ENCODE measurements around the gene KIDINS220. TPM values are rescaled to one million over a fixed set of nuclear protein-coding genes. Genes with fewer than 3 reads are reported as not detected.

KIDINS220 gene
- 10 to 100 TPM; 33.1 to 33.2 TPM for total RNA-seq
- polyA plus RNA-seq = 25.6 TPM

DNA sequence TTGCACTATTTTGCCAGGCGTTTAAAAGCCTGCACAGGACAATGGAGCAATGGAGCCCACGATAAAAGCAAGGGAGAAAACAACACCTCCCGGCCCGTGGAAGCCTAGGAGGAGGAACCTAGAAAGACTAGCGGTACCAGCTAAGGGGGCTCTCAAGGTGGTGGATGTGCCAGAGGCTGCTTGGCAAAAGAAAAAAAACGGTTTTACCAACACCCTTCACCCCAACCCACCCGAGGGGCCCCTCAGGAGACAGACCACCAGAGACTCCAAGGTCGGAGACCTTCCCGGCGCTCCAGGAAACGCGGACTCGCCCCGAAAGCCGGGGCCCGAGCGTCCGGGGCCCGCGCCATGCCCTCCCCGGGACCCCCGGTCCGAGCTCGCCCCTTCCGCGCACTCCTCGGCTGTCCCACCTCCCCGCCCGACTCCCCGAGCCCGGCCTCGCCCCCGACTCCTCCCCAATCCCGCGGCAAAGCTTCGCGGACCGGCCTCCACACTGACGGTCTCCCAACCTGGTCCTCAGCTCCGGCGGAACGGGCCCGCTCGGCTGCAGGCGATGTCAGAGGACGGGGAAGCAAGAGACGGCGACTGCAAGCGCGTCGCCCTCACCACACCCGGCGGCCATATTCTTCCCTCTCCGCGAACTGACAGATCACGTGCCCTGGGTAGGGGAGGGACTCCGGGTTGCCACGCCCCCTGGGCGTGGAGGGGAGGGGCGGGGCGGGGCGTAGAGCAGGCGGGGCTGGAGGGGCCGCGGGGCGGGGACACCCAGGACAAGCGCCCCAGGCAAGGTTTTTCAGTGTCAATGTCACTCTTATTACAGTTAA, at the start of gene KIDINS220:
KIDINS220 (minus strand) TSS at position 643 of the 824 bp plus-strand sequence. CDS start 10,520 bp downstream, outside the sequence.
- H3K4me3 ChIP-seq (ENCODE audit: low read length) = peak within 1 kb of the TSS; percentile 57
- POLR2A ChIA-PET = interaction anchor here (0.6 to 0.7 kb wide), 2 partner anchors 1417 to 1975 kb away, joined by 3 read pairs; partner anchors contain the start of gene PDIA6

DNA sequence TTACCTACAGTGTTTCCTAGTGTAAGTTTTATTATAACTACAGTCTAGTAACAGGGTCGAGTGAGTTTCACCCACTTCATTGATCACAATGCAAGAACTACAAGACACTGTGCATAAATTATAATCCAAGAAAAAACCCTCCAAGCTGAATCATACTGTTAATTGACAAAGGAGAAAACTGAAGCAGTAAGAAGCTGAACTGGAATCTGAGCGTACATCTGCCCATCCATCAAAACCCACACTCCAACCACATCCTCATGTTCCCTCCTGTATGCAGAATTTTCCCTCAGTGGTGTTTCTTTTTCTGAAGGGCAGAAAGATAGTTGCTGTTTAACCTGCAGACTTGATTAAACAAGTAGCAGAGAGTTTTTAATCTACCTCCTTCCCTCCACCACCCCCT, 49.5 kb upstream of the KIDINS220 start:
- Histone ChIP-seq H3K4me3 (ENCODE audit: low read length) (no peak overlapping the region), H3K27me3 (ENCODE audit: insufficient read depth, low read length, poor library complexity, severe bottlenecking) (no peaks in the 10 kb centered on the region), H3K27ac (ENCODE audit: low read depth, low read length) (no peak overlapping the region), H3K4me1 (ENCODE audit: insufficient read depth, low read length) (no peaks in the 10 kb centered on the region), H3K9me3 (ENCODE audit: low read length) (no peaks in the 10 kb centered on the region), H3K36me3 (ENCODE audit: insufficient read depth, low read length) (no peaks in the 10 kb centered on the region)
- peaks cover 3 to 5% of the 10 kb centered on the region in 2 donors for H3K27me3 Mint-ChIP-seq
- H3K4me1 Mint-ChIP-seq = no peaks in the 10 kb centered on the region
- ChIA-PET POLR2A (no interaction called here), CTCF (no interaction called here)
- no peak for DNase-seq
- peaks cover 0 to 3% (median 0%) of the 10 kb centered on the region in 5 donors for H3K9me3 Mint-ChIP-seq
- H3K36me3 Mint-ChIP-seq = no peaks in the 10 kb centered on the region
- H3K27ac Mint-ChIP-seq = no peak overlapping the region
- H3K4me3 Mint-ChIP-seq = no peak overlapping the region

More for the DNA sequence above, at the start of gene KIDINS220:
- Mint-ChIP-seq H3K27ac (peak within 1 kb of the TSS; percentile 88 to 99 (median 98)), H3K4me1 (peaks cover 56 to 68% (median 57%) of the 10 kb centered on the region in 3 donors), H3K27me3 (peaks cover 1 to 5% of the 10 kb centered on the region in 2 donors), H3K36me3 (peaks cover 0 to 9% (median 0%) of the 10 kb centered on the region in 3 donors), H3K4me3 (peak within 1 kb of the TSS; percentile 99 to 100 (median 100)), H3K9me3 (no peaks in the 10 kb centered on the region)
- CTCF ChIA-PET = no interaction called here
- no peaks in the 10 kb centered on the region for H3K27me3 ChIP-seq (ENCODE audit: insufficient read depth, low read length, poor library complexity, severe bottlenecking)
- H3K4me1 ChIP-seq (ENCODE audit: insufficient read depth, low read length) = peaks cover 36% of the 10 kb centered on the region
- H3K27ac ChIP-seq (ENCODE audit: low read depth, low read length) = peak within 1 kb of the TSS; percentile 64
- no peaks in the 10 kb centered on the region for H3K36me3 ChIP-seq (ENCODE audit: insufficient read depth, low read length)
- H3K9me3 ChIP-seq (ENCODE audit: low read length) = no peaks in the 10 kb centered on the region
- peak; percentile 75 to 90 (median 79) for DNase-seq

DNA sequence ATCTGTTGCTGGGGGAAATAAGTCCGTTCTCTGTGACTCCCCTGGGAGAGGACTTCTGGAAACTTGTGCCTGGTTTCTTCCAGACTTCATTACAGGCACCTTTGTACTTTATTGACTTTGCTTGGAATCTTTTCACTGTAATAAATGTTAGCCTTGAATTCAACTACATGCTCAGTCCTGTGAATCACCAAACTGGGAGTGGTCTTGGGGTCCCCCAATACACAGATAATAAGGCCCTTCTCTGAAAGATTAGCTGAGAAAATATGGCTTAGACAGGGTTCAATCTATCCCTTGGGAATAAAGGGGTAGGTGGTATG, 48.7 kb upstream of the KIDINS220 start:
- H3K36me3 ChIP-seq (ENCODE audit: insufficient read depth, low read length) = no peaks in the 10 kb centered on the region
- Mint-ChIP-seq H3K4me1 (no peaks in the 10 kb centered on the region), H3K27ac (no peak overlapping the region), H3K36me3 (peaks cover 0 to 4% (median 0%) of the 10 kb centered on the region in 3 donors), H3K9me3 (peaks cover 0 to 3% (median 0%) of the 10 kb centered on the region in 5 donors), H3K27me3 (peaks cover 3 to 5% of the 10 kb centered on the region in 2 donors), H3K4me3 (no peak overlapping the region)
- no peaks in the 10 kb centered on the region for H3K4me1 ChIP-seq (ENCODE audit: insufficient read depth, low read length)
- H3K27ac ChIP-seq (ENCODE audit: low read depth, low read length) = no peak overlapping the region
- no peak overlapping the region for H3K4me3 ChIP-seq (ENCODE audit: low read length)
- H3K27me3 ChIP-seq (ENCODE audit: insufficient read depth, low read length, poor library complexity, severe bottlenecking) = no peaks in the 10 kb centered on the region
- no peaks in the 10 kb centered on the region for H3K9me3 ChIP-seq (ENCODE audit: low read length)
- DNase-seq = no peak
- POLR2A ChIA-PET = no interaction called here
- CTCF ChIA-PET = no interaction called here

DNA sequence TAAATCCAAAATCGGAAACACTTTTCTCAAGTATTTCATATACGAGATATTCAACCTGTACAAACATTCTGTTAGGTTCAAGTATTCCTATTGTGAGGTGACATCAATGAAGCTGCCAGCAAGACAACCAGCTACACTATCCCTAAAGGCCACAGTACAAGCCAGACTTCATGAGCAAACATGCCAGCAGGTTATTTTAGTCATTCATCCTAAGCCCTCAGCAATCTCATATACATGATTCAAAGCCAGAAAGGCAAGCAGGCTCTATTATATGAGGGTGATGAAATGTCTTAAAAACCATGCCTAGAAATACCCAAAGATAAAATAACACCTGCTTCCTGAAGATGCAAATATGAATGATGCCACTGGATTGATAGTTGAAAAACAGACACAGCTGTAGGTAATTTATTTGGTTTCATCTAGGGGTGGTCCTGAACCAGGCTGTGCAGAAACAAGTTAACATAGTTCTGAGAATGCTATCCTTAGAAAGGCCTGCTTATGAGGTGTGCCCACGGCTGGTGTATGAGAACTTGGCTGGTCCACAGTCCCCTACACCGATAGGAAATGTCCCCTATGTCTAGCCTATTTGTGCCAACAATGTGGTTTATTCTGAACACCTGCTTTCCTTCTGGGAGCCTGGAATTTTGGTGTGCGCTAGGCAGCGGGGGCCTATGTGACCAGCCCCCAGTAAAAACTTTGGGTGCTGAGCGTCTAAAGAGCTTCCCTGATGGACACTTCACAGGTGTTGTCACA, 48.2 kb upstream of the KIDINS220 start:
- no peaks in the 10 kb centered on the region for H3K27me3 ChIP-seq (ENCODE audit: insufficient read depth, low read length, poor library complexity, severe bottlenecking)
- no peaks in the 10 kb centered on the region for H3K4me1 ChIP-seq (ENCODE audit: insufficient read depth, low read length)
- Mint-ChIP-seq H3K4me3 (no peak overlapping the region), H3K4me1 (no peaks in the 10 kb centered on the region), H3K36me3 (peaks cover 0 to 4% (median 0%) of the 10 kb centered on the region in 3 donors), H3K9me3 (peaks cover 0 to 3% (median 0%) of the 10 kb centered on the region in 5 donors), H3K27me3 (peaks cover 3 to 8% of the 10 kb centered on the region in 2 donors), H3K27ac (no peak overlapping the region)
- no peaks in the 10 kb centered on the region for H3K9me3 ChIP-seq (ENCODE audit: low read length)
- H3K4me3 ChIP-seq (ENCODE audit: low read length) = no peak overlapping the region
- CTCF ChIA-PET = no interaction called here
- no peak overlapping the region for H3K27ac ChIP-seq (ENCODE audit: low read depth, low read length)
- no peak for DNase-seq
- H3K36me3 ChIP-seq (ENCODE audit: insufficient read depth, low read length) = no peaks in the 10 kb centered on the region
- POLR2A ChIA-PET = no interaction called here

DNA sequence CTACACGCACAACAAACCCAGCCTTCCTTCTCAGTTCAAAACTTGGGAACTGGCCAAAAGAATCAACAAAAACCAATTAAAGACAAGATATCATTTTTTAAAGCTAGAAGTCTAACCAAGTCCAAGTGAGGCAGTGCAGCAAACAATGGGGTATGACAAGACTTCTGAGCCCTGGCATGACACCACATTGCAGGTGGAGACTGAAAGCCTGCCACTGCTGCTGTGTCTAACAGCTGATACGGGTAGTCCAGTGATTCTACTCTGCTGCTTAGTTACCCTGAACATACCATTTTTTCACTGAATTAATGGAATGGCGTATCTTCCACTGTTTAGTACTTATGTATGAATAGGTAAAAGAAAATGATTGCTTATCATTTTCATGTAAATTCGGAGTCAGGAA, 47.4 kb upstream of the KIDINS220 start:
- Mint-ChIP-seq H3K36me3 (peaks cover 0 to 4% (median 2%) of the 10 kb centered on the region in 3 donors), H3K27me3 (peaks cover 10 to 14% of the 10 kb centered on the region in 2 donors), H3K4me3 (no peak overlapping the region), H3K9me3 (peaks cover 0 to 3% (median 0%) of the 10 kb centered on the region in 5 donors), H3K4me1 (no peaks in the 10 kb centered on the region), H3K27ac (no peak overlapping the region)
- H3K4me3 ChIP-seq (ENCODE audit: low read length) = no peak overlapping the region
- DNase-seq = no peak
- H3K4me1 ChIP-seq (ENCODE audit: insufficient read depth, low read length) = no peaks in the 10 kb centered on the region
- ChIA-PET CTCF (no interaction called here), POLR2A (no interaction called here)
- no peaks in the 10 kb centered on the region for H3K36me3 ChIP-seq (ENCODE audit: insufficient read depth, low read length)
- H3K27me3 ChIP-seq (ENCODE audit: insufficient read depth, low read length, poor library complexity, severe bottlenecking) = no peaks in the 10 kb centered on the region
- H3K27ac ChIP-seq (ENCODE audit: low read depth, low read length) = no peak overlapping the region
- H3K9me3 ChIP-seq (ENCODE audit: low read length) = no peaks in the 10 kb centered on the region

DNA sequence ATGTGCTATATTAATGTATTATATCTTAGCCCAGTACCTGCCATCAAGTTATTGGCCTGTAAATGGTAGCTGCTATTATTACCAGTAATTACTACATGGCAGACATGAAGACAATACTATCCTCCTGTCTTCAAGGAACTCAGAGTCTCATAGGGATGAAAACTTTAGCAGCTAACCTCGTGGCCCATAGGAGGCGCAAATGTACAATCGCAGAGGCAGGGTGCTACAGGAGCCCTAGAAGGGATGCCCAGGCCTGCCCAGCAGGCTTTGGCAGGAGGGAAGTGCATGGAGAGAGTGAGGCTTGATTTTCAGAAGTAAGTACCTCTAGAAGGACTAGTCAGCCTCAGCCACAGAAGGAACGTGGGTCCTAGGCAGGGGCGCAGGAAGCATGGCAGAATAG, 44.7 kb upstream of the KIDINS220 start:
- CTCF ChIA-PET = no interaction called here
- no peaks in the 10 kb centered on the region for H3K9me3 ChIP-seq (ENCODE audit: low read length)
- H3K27ac ChIP-seq (ENCODE audit: low read depth, low read length) = no peak overlapping the region
- no peaks in the 10 kb centered on the region for H3K27me3 ChIP-seq (ENCODE audit: insufficient read depth, low read length, poor library complexity, severe bottlenecking)
- H3K4me1 ChIP-seq (ENCODE audit: insufficient read depth, low read length) = no peaks in the 10 kb centered on the region
- H3K4me1 Mint-ChIP-seq = no peaks in the 10 kb centered on the region
- no peak overlapping the region for H3K4me3 Mint-ChIP-seq
- H3K36me3 Mint-ChIP-seq = peaks cover 0 to 4% (median 2%) of the 10 kb centered on the region in 3 donors
- H3K27ac Mint-ChIP-seq = no peak overlapping the region
- H3K9me3 Mint-ChIP-seq = peaks cover 0 to 3% (median 0%) of the 10 kb centered on the region in 5 donors
- H3K4me3 ChIP-seq (ENCODE audit: low read length) = no peak overlapping the region
- peaks cover 10 to 20% of the 10 kb centered on the region in 2 donors for H3K27me3 Mint-ChIP-seq
- POLR2A ChIA-PET = no interaction called here
- DNase-seq = no peak
- H3K36me3 ChIP-seq (ENCODE audit: insufficient read depth, low read length) = no peaks in the 10 kb centered on the region

DNA sequence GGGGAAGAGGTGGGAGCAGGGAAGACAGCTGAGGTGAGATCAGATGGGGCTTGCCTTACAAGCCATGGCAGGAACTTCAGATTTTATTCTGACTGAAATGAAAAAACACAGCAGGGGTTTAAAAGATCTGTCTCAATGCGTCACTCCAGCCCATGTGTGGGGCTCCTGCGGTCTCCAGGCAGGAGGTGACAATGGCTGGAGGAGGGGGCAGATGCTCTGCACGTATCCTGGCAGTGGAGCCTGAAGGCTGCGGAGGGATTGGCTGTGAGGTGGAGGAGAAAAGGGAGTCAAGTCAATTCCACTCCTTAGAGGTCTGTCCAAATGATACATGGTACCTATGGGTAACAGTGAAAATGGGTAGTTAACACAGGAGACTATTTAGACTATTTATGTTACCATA, 40.5 kb upstream of the KIDINS220 start:
- ChIA-PET POLR2A (no interaction called here), CTCF (no interaction called here)
- H3K9me3 ChIP-seq (ENCODE audit: low read length) = no peaks in the 10 kb centered on the region
- H3K4me1 Mint-ChIP-seq = no peaks in the 10 kb centered on the region
- H3K4me3 Mint-ChIP-seq = no peak overlapping the region
- H3K9me3 Mint-ChIP-seq = no peaks in the 10 kb centered on the region
- no peak for DNase-seq
- H3K27ac Mint-ChIP-seq = no peak overlapping the region
- H3K36me3 ChIP-seq (ENCODE audit: insufficient read depth, low read length) = no peaks in the 10 kb centered on the region
- no peak overlapping the region for H3K27ac ChIP-seq (ENCODE audit: low read depth, low read length)
- H3K27me3 ChIP-seq (ENCODE audit: insufficient read depth, low read length, poor library complexity, severe bottlenecking) = no peaks in the 10 kb centered on the region
- peaks cover 10 to 17% of the 10 kb centered on the region in 2 donors for H3K27me3 Mint-ChIP-seq
- no peak overlapping the region for H3K4me3 ChIP-seq (ENCODE audit: low read length)
- H3K4me1 ChIP-seq (ENCODE audit: insufficient read depth, low read length) = no peaks in the 10 kb centered on the region
- peaks cover 0 to 4% (median 2%) of the 10 kb centered on the region in 3 donors for H3K36me3 Mint-ChIP-seq

DNA sequence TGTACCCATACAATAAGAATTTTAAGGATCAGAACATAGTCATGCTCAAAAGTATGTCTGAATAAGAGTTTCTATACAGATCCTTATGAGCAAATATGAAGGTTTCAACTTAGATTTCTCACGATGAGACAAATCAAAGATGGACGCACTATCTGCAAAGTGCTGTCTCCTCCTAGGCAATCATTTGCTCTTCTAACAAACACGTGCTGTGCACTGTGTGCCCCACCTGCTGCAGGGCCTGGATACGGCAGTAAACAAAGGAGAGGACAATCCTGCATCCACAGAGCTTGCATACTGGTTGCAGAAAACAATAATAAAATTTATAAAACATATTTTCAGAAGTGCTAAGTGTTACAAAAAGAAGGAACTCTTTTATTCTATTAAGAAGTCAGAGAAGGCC, 39.9 kb upstream of the KIDINS220 start:
- H3K4me1 ChIP-seq (ENCODE audit: insufficient read depth, low read length) = no peaks in the 10 kb centered on the region
- no peak overlapping the region for H3K27ac Mint-ChIP-seq
- peaks cover 0 to 4% (median 2%) of the 10 kb centered on the region in 3 donors for H3K36me3 Mint-ChIP-seq
- no peak overlapping the region for H3K4me3 ChIP-seq (ENCODE audit: low read length)
- no peak for DNase-seq
- H3K36me3 ChIP-seq (ENCODE audit: insufficient read depth, low read length) = no peaks in the 10 kb centered on the region
- no peaks in the 10 kb centered on the region for H3K9me3 Mint-ChIP-seq
- peaks cover 10 to 17% of the 10 kb centered on the region in 2 donors for H3K27me3 Mint-ChIP-seq
- POLR2A ChIA-PET = no interaction called here
- H3K4me1 Mint-ChIP-seq = no peaks in the 10 kb centered on the region
- H3K27ac ChIP-seq (ENCODE audit: low read depth, low read length) = no peak overlapping the region
- H3K9me3 ChIP-seq (ENCODE audit: low read length) = no peaks in the 10 kb centered on the region
- no peaks in the 10 kb centered on the region for H3K27me3 ChIP-seq (ENCODE audit: insufficient read depth, low read length, poor library complexity, severe bottlenecking)
- CTCF ChIA-PET = no interaction called here
- H3K4me3 Mint-ChIP-seq = no peak overlapping the region
